Right lobe of liver (tissue), 6 donors: ENCODE measurements around the gene DYRK2. TPM values are rescaled to one million over a fixed set of nuclear protein-coding genes. Genes with fewer than 3 reads are reported as not detected.

ENCODE experiments used
- ATAC-seq, 4 donors: fragments of 200-7000 bp; cut with Tn5 transposase; one replicate each; pipeline ENCODE4 v1.9.1; 2020; ENCODE audit warnings: mild to moderate bottlenecking in 4 of 4, moderate library complexity in 4 of 4
- DNase-seq, 3 donors: peaks; one replicate each; pipeline ENCODE4 v3.0.0-alpha.2; 2020
- H3K27ac ChIP-seq, 3 donors: fragments of 200-600 bp; one replicate each; pipeline ENCODE4 v1.8.0; 2022
- H3K27me3 ChIP-seq, 2 donors: fragments of 200-600 bp; one replicate each; pipeline ENCODE4 v1.8.0; 2022
- H3K36me3 ChIP-seq, 4 donors: fragments of 200-600 bp; sonication (generic) in 1 of 4; one replicate each; pipeline versions ENCODE4 v1.5.1 to v1.8.0; 2017 to 2022; ENCODE audit warnings: control low read depth in 1 of 4
- H3K4me1 ChIP-seq, 4 donors: fragments of 200-600 bp; sonication (generic) in 1 of 4; one replicate each; pipeline versions ENCODE4 v1.5.1 to v1.8.0; 2017 to 2022; ENCODE audit warnings: control low read depth in 1 of 4
- H3K4me3 ChIP-seq, 3 donors: fragments of 200-600 bp; one replicate each; pipeline ENCODE4 v1.8.0; 2022
- H3K9me3 ChIP-seq, 4 donors: fragments of 200-600 bp; sonication (generic) in 1 of 4; one replicate each; pipeline versions ENCODE4 v1.5.1 to v1.8.0; 2017 to 2022; ENCODE audit warnings: control low read depth in 1 of 4
- CTCF ChIP-seq, 4 donors: fragments of 200-600 bp in 3 of 4; fragments of 450-650 bp in 1 of 4; IDR thresholded peaks; one replicate each; pipeline versions ENCODE4 v1.5.1 to v1.8.0; 2016 to 2022; ENCODE audit warnings: antibody characterized with exemption in 4 of 4, mild to moderate bottlenecking in 2 of 4
- POLR2A ChIP-seq: fragments of 450-650 bp; IDR thresholded peaks from one replicate; pipeline ENCODE4 v1.6.1; 2017; ENCODE audit warnings: antibody characterized with exemption, mild to moderate bottlenecking
- WGBS: methylation state at CpG from one replicate; pipeline ENCODE4 v1.1.6; 2018; ENCODE audit warnings: low coverage, low lambda C conversion rate; ENCODE audit not compliant: insufficient coverage; ENCODE audit errors: missing lambda C conversion rate; 5-methylcytosine and 5-hydroxymethylcytosine counted together
- intact Hi-C, 2 donors: fragments of 100-400 bp; cut with DNase I; formaldehyde crosslinking; loops; one replicate each; pipeline versions ENCODE4 v1.11.2 to v1.14.1; 2022
- total RNA-seq, 6 experiments: library from RNA; depleted of rRNA in 2 of 6; stranded (reverse); fragments of >200 nt in 2 of 6; fragmentation: NEBNext Ultra II Directional in 3 of 6; extraction: Animal tissue kit (Norgen Biotek cat#: 25700) in 3 of 6; gene quantifications; one replicate each; pipeline versions ENCODE4 v1.1.0 to v1.2.4, GENCODE V29; 2016 to 2023
- donor health status: DM: no; HTN: yes; CAD: no.
- donor health status: DM: no; HTN: no; CAD: no.
- donor health status: DM: no; HTN: no; CAD: no.
- donor health status: DM: no; HTN: yes; CAD: no.
- donor health status: DM: no; HTN: yes; CAD: no.

Gene DYRK2
- total RNA-seq, 6 experiments from 2014 or later, result 6.5 to 12.5 (median 6.9) TPM

DNA sequence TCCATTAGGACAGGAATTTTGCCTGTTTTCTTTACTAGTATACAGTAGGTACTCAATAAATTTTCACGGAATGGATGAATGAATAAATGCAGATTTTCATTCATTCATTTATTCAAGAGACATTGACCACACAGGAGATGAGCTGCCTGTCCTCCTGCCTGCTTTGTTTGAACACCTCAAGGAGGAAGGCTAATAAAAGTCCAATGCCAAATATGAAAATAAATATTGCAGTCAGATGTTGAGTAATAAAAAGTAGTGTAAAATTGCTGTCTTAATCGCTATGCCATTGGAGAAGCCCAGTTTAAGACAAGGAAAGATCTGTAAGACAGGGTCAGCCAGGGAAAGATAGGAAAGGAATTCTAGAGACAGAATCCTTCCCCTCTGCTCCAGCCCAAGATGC lies 47.4 kb downstream of the DYRK2 start:
- Histone ChIP-seq H3K4me1 (no peaks in the 10 kb centered on the region), H3K4me3 (no peak overlapping the region), H3K27ac (no peak overlapping the region), H3K36me3 (no peaks in the 10 kb centered on the region), H3K9me3 (no peaks in the 10 kb centered on the region), H3K27me3 (no peaks in the 10 kb centered on the region)
- ATAC-seq, result no peak
- WGBS, result 67% methylated on average over 2 of the region's 2 CpGs
- intact Hi-C loops, result no loop called here
- DNase-seq, result no peak
- no peak for TF ChIP-seq CTCF (IDR thresholded peaks at IDR 0.05)
- TF ChIP-seq POLR2A, result no peak

- intact Hi-C loops, result no loop called here
- no peaks in the 10 kb centered on the region for H3K27me3 ChIP-seq
- TF ChIP-seq POLR2A (no peak), CTCF (IDR thresholded peaks at IDR 0.05) (no peak)
- H3K4me1 ChIP-seq, result no peaks in the 10 kb centered on the region
- no peaks in the 10 kb centered on the region for H3K36me3 ChIP-seq
- H3K9me3 ChIP-seq, result no peaks in the 10 kb centered on the region
- H3K27ac ChIP-seq, result no peak overlapping the region
- DNase-seq (no peak), ATAC-seq (no peak)
- WGBS, result 39% methylated on average over 2 of the region's 2 CpGs
- H3K4me3 ChIP-seq, result no peak overlapping the region
Measured at GRCh38 chr12:67697443-67697842, 48.9 kb downstream of the DYRK2 start.

DNA sequence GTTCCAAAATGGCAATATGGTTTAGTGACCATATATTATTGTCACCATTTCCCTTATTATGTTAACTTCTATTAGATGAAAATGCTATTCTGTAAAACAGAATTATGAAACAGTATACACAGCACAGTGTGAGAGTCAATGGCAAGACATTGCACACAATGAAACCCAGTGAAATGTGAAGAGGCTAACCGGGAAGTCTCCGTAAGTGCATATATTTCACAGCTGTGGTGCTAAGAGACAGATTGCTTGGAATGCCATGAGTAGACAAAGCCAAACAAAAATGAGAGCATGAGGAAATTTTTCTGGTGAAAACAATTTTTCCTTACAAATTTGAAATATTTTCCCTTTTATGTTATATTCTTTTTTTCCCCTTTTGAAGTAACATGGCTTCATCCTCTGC lies 49.4 kb downstream of the DYRK2 start:
- ATAC-seq, result no peak
- intact Hi-C loops, result no loop called here
- no peak for TF ChIP-seq CTCF (IDR thresholded peaks at IDR 0.05)
- no peak for TF ChIP-seq POLR2A
- DNase-seq, result no peak
- Histone ChIP-seq H3K4me3 (no peak overlapping the region), H3K9me3 (no peaks in the 10 kb centered on the region), H3K4me1 (no peaks in the 10 kb centered on the region), H3K27ac (no peak overlapping the region), H3K27me3 (no peaks in the 10 kb centered on the region), H3K36me3 (no peaks in the 10 kb centered on the region)
- 56% methylated on average over 2 of the region's 2 CpGs for WGBS

DNA sequence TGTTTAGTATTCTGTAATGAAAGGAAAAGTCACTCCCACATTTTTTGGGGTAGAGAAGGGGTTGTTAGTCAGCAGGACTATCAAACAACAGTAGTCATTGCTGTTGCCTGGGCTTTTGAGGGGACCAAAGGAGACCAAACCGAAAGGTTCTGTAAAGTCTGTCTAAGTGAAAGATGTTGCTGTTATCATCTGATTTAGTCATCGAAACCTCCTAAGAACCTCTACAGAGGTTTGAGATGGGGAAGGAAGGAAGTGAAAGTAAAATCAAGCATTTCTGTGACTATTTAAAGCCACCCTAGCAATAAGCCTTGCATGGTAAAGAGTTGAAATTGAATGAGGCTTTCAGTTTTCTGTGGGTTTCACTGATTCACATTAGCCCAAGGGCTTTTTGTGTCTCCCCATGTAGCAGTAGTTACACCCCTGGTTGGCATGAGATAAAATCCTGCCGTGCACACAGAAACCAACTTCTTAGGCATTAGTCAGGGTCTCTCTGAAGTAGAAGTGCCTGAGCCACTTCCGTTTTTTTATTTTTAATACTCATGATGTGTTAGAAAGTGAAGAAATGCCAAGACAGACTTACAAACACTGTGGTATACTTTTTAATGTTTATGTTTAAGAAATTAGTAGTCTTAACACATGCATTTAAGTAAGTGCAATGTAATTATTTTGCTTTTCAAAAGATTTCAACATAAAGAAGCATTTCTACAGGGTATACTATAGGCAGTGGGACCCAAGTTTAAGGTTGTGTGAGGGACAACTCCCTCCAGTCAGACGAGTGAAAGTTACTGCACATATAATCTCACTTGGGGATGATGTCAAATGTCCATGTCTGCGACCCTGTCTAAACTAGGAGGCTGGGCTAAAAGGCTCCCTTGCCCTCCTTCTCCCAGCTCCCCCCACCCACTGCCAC lies 50.4 kb downstream of the DYRK2 start:
- WGBS, result 40% methylated on average over 6 of the region's 6 CpGs
- TF ChIP-seq CTCF (IDR thresholded peaks at IDR 0.05) (no peak), POLR2A (no peak)

More for the DNA sequence above, 50.4 kb downstream of the DYRK2 start:
- no peak for DNase-seq
- peak; percentile 28 to 64 (median 36) for ATAC-seq
- H3K4me1 ChIP-seq, result no peaks in the 10 kb centered on the region
- H3K27ac ChIP-seq, result no peak overlapping the region
- no peaks in the 10 kb centered on the region for H3K27me3 ChIP-seq
- H3K36me3 ChIP-seq, result no peaks in the 10 kb centered on the region
- intact Hi-C loops, result no loop called here
- H3K4me3 ChIP-seq, result no peak overlapping the region
- no peaks in the 10 kb centered on the region for H3K9me3 ChIP-seq
